Measurements from ENCODE around the gene IFIT3.

DNA sequence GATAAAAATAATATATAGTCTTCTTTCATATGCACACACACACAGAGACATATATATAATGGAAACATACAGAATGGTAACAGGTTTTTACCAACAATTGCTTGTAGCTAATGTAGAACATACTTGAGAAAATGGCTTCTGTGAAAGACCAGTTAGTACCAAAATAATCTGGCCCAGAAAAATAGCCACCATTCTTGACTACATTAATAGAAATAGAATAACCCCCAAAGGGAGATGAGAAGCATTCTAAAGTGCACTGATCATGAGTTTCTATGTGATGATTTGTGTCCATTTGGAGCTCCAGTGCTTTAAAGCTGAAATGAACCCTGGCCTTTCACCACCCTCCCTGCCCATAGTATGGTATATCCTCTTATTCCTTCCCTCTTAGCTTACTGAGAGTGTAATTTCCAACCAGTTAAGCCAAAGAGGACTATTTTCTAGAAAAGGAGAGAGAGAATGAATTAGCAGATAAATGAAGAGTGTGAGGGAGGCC lies 48.9 kb upstream of the IFIT3 start:
- TF ChIP-seq, protein P1, sequence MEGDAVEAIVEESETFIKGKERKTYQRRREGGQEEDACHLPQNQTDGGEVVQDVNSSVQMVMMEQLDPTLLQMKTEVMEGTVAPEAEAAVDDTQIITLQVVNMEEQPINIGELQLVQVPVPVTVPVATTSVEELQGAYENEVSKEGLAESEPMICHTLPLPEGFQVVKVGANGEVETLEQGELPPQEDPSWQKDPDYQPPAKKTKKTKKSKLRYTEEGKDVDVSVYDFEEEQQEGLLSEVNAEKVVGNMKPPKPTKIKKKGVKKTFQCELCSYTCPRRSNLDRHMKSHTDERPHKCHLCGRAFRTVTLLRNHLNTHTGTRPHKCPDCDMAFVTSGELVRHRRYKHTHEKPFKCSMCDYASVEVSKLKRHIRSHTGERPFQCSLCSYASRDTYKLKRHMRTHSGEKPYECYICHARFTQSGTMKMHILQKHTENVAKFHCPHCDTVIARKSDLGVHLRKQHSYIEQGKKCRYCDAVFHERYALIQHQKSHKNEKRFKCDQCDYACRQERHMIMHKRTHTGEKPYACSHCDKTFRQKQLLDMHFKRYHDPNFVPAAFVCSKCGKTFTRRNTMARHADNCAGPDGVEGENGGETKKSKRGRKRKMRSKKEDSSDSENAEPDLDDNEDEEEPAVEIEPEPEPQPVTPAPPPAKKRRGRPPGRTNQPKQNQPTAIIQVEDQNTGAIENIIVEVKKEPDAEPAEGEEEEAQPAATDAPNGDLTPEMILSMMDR (IDR thresholded peaks at IDR 0.05), result no peak
- TF ChIP-seq POLR2A (IDR thresholded peaks at IDR 0.05), result no peak

Data from body of pancreas (tissue), 4 donors.